Naive thymus-derived CD4-positive, alpha-beta T cell (primary cell): ENCODE data around the gene TRIM9. TPM values are rescaled to one million over a fixed set of nuclear protein-coding genes. Genes with fewer than 3 reads are reported as not detected.

Experiments
- ATAC-seq: fragments of 150-1000 bp; cut with Tn5 transposase; 2 replicates; pipeline ENCODE4 v1.10.0; 2021; ENCODE audit warnings: mild to moderate bottlenecking, moderate library complexity
- CTCF ChIA-PET: fragments of 350-600 bp; sonication (Branson Sonifier 250); formaldehyde crosslinking; loops from one replicate; lab custom pipeline; 2021; ENCODE audit warnings: antibody characterized with exemption; lab: Charles Lee
- POLR2A ChIA-PET: fragments of 350-600 bp; sonication (Branson Sonifier 250); formaldehyde crosslinking; loops from one replicate; lab custom pipeline; 2021; ENCODE audit warnings: antibody characterized with exemption, inconsistent platforms; lab: Charles Lee
- DNase-seq, 9 donors: peaks; one replicate each; pipeline versions ENCODE4 v3.0.0 to v3.0.0-alpha.2; 2020 to 2022; ENCODE audit warnings: mixed read lengths in 1 of 9
- H3K27ac ChIP-seq: one replicate; pipeline ENCODE4 v1.7.0; 2013; ENCODE audit warnings: mild to moderate bottlenecking, low read depth, low read length, moderate library complexity
- H3K27me3 ChIP-seq, 2 donors: one replicate each; pipeline ENCODE4 v1.7.0; 2013; ENCODE audit warnings: low read length in 2 of 2, mild to moderate bottlenecking in 2 of 2, moderate library complexity in 2 of 2; ENCODE audit not compliant: control insufficient read depth in 2 of 2, insufficient read depth in 2 of 2
- H3K36me3 ChIP-seq, 3 experiments: 1 replicate in 2 of 3; 2 replicates in 1 of 3; pipeline ENCODE4 v1.7.0; 2013; ENCODE audit warnings: low read length in 3 of 3, mild to moderate bottlenecking in 3 of 3, moderate library complexity in 1 of 3; ENCODE audit not compliant: insufficient read depth in 3 of 3, control insufficient read depth in 2 of 3
- H3K4me1 ChIP-seq, 2 donors: one replicate each; pipeline ENCODE4 v1.7.0; 2013; ENCODE audit warnings: low read length in 2 of 2, mild to moderate bottlenecking in 2 of 2, moderate library complexity in 1 of 2; ENCODE audit not compliant: control insufficient read depth in 2 of 2, insufficient read depth in 2 of 2
- H3K4me3 ChIP-seq: 2 replicates; pipeline ENCODE4 v1.7.0; 2013; ENCODE audit warnings: mild to moderate bottlenecking, low read length
- H3K9me3 ChIP-seq, 3 experiments: 1 replicate in 2 of 3; 2 replicates in 1 of 3; pipeline ENCODE4 v1.7.0; 2013; ENCODE audit warnings: low read length in 3 of 3; ENCODE audit not compliant: control insufficient read depth in 2 of 3
- H3K27ac Mint-ChIP-seq, 9 donors: one replicate each; pipeline ENCODE4 v1.8.0; 2020 to 2022; ENCODE audit warnings: mixed read lengths in 9 of 9, mild to moderate bottlenecking in 8 of 9, moderate library complexity in 5 of 9, inconsistent platforms in 2 of 9
- H3K27me3 Mint-ChIP-seq, 5 donors: one replicate each; pipeline ENCODE4 v1.8.0; 2021 to 2022; ENCODE audit warnings: mixed read lengths in 5 of 5, mild to moderate bottlenecking in 1 of 5
- H3K36me3 Mint-ChIP-seq, 5 donors: one replicate each; pipeline ENCODE4 v1.8.0; 2020 to 2022; ENCODE audit warnings: mixed read lengths in 5 of 5, mild to moderate bottlenecking in 3 of 5, inconsistent platforms in 1 of 5
- H3K4me1 Mint-ChIP-seq, 7 donors: one replicate each; pipeline ENCODE4 v1.8.0; 2020 to 2022; ENCODE audit warnings: mixed read lengths in 7 of 7, mild to moderate bottlenecking in 3 of 7, inconsistent platforms in 1 of 7
- H3K4me3 Mint-ChIP-seq, 10 donors: one replicate each; pipeline ENCODE4 v1.8.0; 2020 to 2022; ENCODE audit warnings: mild to moderate bottlenecking in 10 of 10, mixed read lengths in 10 of 10, moderate library complexity in 6 of 10, inconsistent platforms in 2 of 10
- H3K9me3 Mint-ChIP-seq, 11 donors: one replicate each; pipeline ENCODE4 v1.8.0; 2020 to 2022; ENCODE audit warnings: mixed read lengths in 11 of 11, mild to moderate bottlenecking in 4 of 11, inconsistent platforms in 1 of 11, moderate library complexity in 1 of 11
- intact Hi-C, 2 donors: fragments of 100-400 bp; cut with micrococcal nuclease; formaldehyde crosslinking; loops; one replicate each; pipeline ENCODE4 v1.15.1; 2023
- polyA plus RNA-seq, 2 donors: library from polyadenylated mRNA; unstranded; fragments of 300-500 nt; fragmentation: Illumina TruSeq; gene quantifications; one replicate each; pipeline ENCODE4 v1.2.3, GENCODE V29; 2021
- total RNA-seq, 6 experiments: library from RNA in 5 of 6; stranded (reverse) in 5 of 6; gene quantifications; 1 replicate in 5 of 6; 2 replicates in 1 of 6; pipeline ENCODE4 v1.2.3 and lab custom pipeline; 2021 to 2026

Gene TRIM9
- total and polyA plus RNA-seq, 7 experiments from 2014 or later: 0.04 to 1.7 (median 0.37) TPM

- no peak overlapping the region for H3K4me3 Mint-ChIP-seq
Measured at GRCh38 chr14:51109651-51110050, 14.7 kb upstream of the TRIM9 start.

GRCh38 chr14:51107801-51108200 lies 12.9 kb upstream of the TRIM9 start:
- DNase-seq (no peak), ATAC-seq (no peak)
- peaks cover 0 to 4% of the 10 kb centered on the region in 2 donors for H3K27me3 ChIP-seq
- no peaks in the 10 kb centered on the region for H3K36me3 ChIP-seq
- POLR2A ChIA-PET: no interaction called here
- H3K36me3 Mint-ChIP-seq: peaks cover 0 to 4% (median 0%) of the 10 kb centered on the region in 5 donors
- H3K27me3 Mint-ChIP-seq: peaks cover 12 to 26% (median 21%) of the 10 kb centered on the region in 5 donors
- no peak overlapping the region for H3K27ac ChIP-seq
- CTCF ChIA-PET: no interaction called here
- H3K4me3 Mint-ChIP-seq: no peak overlapping the region
- H3K4me1 ChIP-seq: no peaks in the 10 kb centered on the region
- H3K27ac Mint-ChIP-seq: no peak overlapping the region
- intact Hi-C loops: no loop called here
- H3K9me3 Mint-ChIP-seq: peaks cover 0 to 2% (median 0%) of the 10 kb centered on the region in 11 donors
- no peaks in the 10 kb centered on the region for H3K9me3 ChIP-seq
- H3K4me1 Mint-ChIP-seq: no peaks in the 10 kb centered on the region
- H3K4me3 ChIP-seq: no peak overlapping the region

More at GRCh38 chr14:51109651-51110050, 14.7 kb upstream of the TRIM9 start:
- CTCF ChIA-PET: no interaction called here
- H3K36me3 ChIP-seq: no peaks in the 10 kb centered on the region
- H3K4me1 ChIP-seq: no peaks in the 10 kb centered on the region
- Mint-ChIP-seq H3K27me3 (peaks cover 5 to 22% (median 18%) of the 10 kb centered on the region in 5 donors), H3K9me3 (peaks cover 0 to 2% (median 0%) of the 10 kb centered on the region in 11 donors), H3K36me3 (peaks cover 0 to 4% (median 0%) of the 10 kb centered on the region in 5 donors), H3K27ac (no peak overlapping the region), H3K4me1 (no peaks in the 10 kb centered on the region)
- intact Hi-C loops: no loop called here
- peaks cover 0 to 4% of the 10 kb centered on the region in 2 donors for H3K27me3 ChIP-seq
- no peak overlapping the region for H3K4me3 ChIP-seq
- H3K9me3 ChIP-seq: no peaks in the 10 kb centered on the region
- DNase-seq (no peak), ATAC-seq (no peak)
- no peak overlapping the region for H3K27ac ChIP-seq
- POLR2A ChIA-PET: no interaction called here

- H3K4me3 ChIP-seq: no peak overlapping the region
- H3K27ac ChIP-seq: no peak overlapping the region
- H3K4me1 ChIP-seq: no peaks in the 10 kb centered on the region
- H3K27me3 ChIP-seq: peaks cover 0 to 4% of the 10 kb centered on the region in 2 donors
- H3K9me3 Mint-ChIP-seq: peaks cover 0 to 2% (median 0%) of the 10 kb centered on the region in 11 donors
- H3K36me3 ChIP-seq: no peaks in the 10 kb centered on the region
- CTCF ChIA-PET: interaction anchor here (1.2 kb wide), 1 partner anchor 8 kb away, joined by 4 read pairs; no protein-coding TSS in a partner anchor
- POLR2A ChIA-PET: no interaction called here
- H3K9me3 ChIP-seq: no peaks in the 10 kb centered on the region
- H3K4me3 Mint-ChIP-seq: no peak overlapping the region
- H3K27me3 Mint-ChIP-seq: peaks cover 27 to 35% (median 31%) of the 10 kb centered on the region in 5 donors
- DNase-seq (no peak), ATAC-seq (no peak)
- intact Hi-C loops: no loop called here
- H3K4me1 Mint-ChIP-seq: no peaks in the 10 kb centered on the region
- peaks cover 0 to 4% (median 0%) of the 10 kb centered on the region in 5 donors for H3K36me3 Mint-ChIP-seq
- H3K27ac Mint-ChIP-seq: no peak overlapping the region
Measured at GRCh38 chr14:51104467-51104866, 9.6 kb upstream of the TRIM9 start.

GRCh38 chr14:51097287-51097686 lies 2.4 kb upstream of the TRIM9 start:
- H3K9me3 Mint-ChIP-seq: no peaks in the 10 kb centered on the region
- DNase-seq: no peak
- H3K27me3 Mint-ChIP-seq: peaks cover 21 to 70% (median 33%) of the 10 kb centered on the region in 5 donors
- Histone ChIP-seq H3K27me3 (peaks cover 0 to 3% of the 10 kb centered on the region in 2 donors), H3K36me3 (peaks cover 0 to 4% (median 0%) of the 10 kb centered on the region in 3 experiments), H3K4me3 (no peak overlapping the region), H3K9me3 (no peaks in the 10 kb centered on the region), H3K27ac (no peak overlapping the region), H3K4me1 (peaks cover 3 to 8% of the 10 kb centered on the region in 2 donors)
- intact Hi-C loops: loop anchor here (5.0 to 10.0 kb wide), 6 partner anchors 232 to 1628 kb away; partner anchors contain the start of genes GPR137C (in 1 of the 2), RPS29 (in 1 of the 2) and TXNDC16 (in 1 of the 2)
- H3K4me1 Mint-ChIP-seq: peaks cover 4 to 18% (median 9%) of the 10 kb centered on the region in 7 donors
- POLR2A ChIA-PET: no interaction called here
- H3K4me3 Mint-ChIP-seq: no peak overlapping the region
- CTCF ChIA-PET: interaction anchor here (0.7 kb wide), 1 partner anchor 680 kb away, joined by 3 read pairs; no protein-coding TSS in a partner anchor
- peaks cover 0 to 4% (median 0%) of the 10 kb centered on the region in 5 donors for H3K36me3 Mint-ChIP-seq
- H3K27ac Mint-ChIP-seq: no peak overlapping the region
- ATAC-seq: no peak

GRCh38 chr14:51096870-51097269 lies 2.0 kb upstream of the TRIM9 start:
- ATAC-seq: no peak
- intact Hi-C loops: loop anchor here (5.0 to 10.0 kb wide), 6 partner anchors 232 to 1628 kb away; partner anchors contain the start of genes GPR137C (in 1 of the 2), RPS29 (in 1 of the 2) and TXNDC16 (in 1 of the 2)
- Mint-ChIP-seq H3K36me3 (peaks cover 0 to 4% (median 0%) of the 10 kb centered on the region in 5 donors), H3K9me3 (no peaks in the 10 kb centered on the region), H3K4me3 (no peak overlapping the region), H3K27me3 (peaks cover 22 to 72% (median 29%) of the 10 kb centered on the region in 5 donors), H3K4me1 (peaks cover 4 to 18% (median 9%) of the 10 kb centered on the region in 7 donors), H3K27ac (no peak overlapping the region)
- Histone ChIP-seq H3K27ac (no peak overlapping the region), H3K27me3 (peaks cover 0 to 3% of the 10 kb centered on the region in 2 donors), H3K9me3 (no peaks in the 10 kb centered on the region), H3K36me3 (peaks cover 0 to 4% (median 0%) of the 10 kb centered on the region in 3 experiments), H3K4me1 (peaks cover 3 to 8% of the 10 kb centered on the region in 2 donors), H3K4me3 (no peak overlapping the region)
- ChIA-PET POLR2A (no interaction called here), CTCF (interaction anchor here (0.7 kb wide), 1 partner anchor 680 kb away, joined by 3 read pairs; no protein-coding TSS in a partner anchor)
- no peak for DNase-seq

GRCh38 chr14:51095854-51096823 lies 1.2 kb upstream of the TRIM9 start:
- Mint-ChIP-seq H3K4me3 (peak overlapping the region; percentile 89 to 98 (median 95)), H3K4me1 (peaks cover 4 to 18% (median 9%) of the 10 kb centered on the region in 7 donors), H3K27me3 (peaks cover 19 to 77% (median 25%) of the 10 kb centered on the region in 5 donors), H3K36me3 (peaks cover 0 to 4% (median 0%) of the 10 kb centered on the region in 5 donors), H3K9me3 (no peaks in the 10 kb centered on the region), H3K27ac (peak overlapping the region in 8 of 9 donors; percentile 71 to 93 (median 83))
- intact Hi-C loops: loop anchor here (1.0 to 10.0 kb wide), 11 partner anchors 144 to 1629 kb away; partner anchors contain the start of genes FRMD6 (in 2 of the 2), GPR137C (in 2 of the 2), TMX1 (in 2 of the 2) and TXNDC16 (in 2 of the 2)
- DNase-seq (peak in 3 of 9 donors; percentile 0 to 37 (median 20)), ATAC-seq (no peak)
- H3K9me3 ChIP-seq: no peaks in the 10 kb centered on the region
- H3K4me1 ChIP-seq: peaks cover 3 to 8% of the 10 kb centered on the region in 2 donors
- peak overlapping the region; percentile 58 for H3K27ac ChIP-seq
- POLR2A ChIA-PET: interaction anchor here (0.7 to 2.3 kb wide), 2 partner anchors 144 to 684 kb away, joined by 3 to 9 read pairs; partner anchors contain the start of gene TMX1
- peak overlapping the region; percentile 83 for H3K4me3 ChIP-seq
- H3K36me3 ChIP-seq: peaks cover 0 to 4% (median 0%) of the 10 kb centered on the region in 3 experiments
- CTCF ChIA-PET: no interaction called here
- peaks cover 0 to 3% of the 10 kb centered on the region in 2 donors for H3K27me3 ChIP-seq
